ENCODE data around the gene S1PR2.
"Not testable (repeated sequence)": the region's sequence is repeated elsewhere in the genome, so short reads cannot be mapped to it uniquely, and the experiment has no call there.

S1PR2 gene

GRCh38 chr19:10222201-10222890 lies 8.8 kb downstream of the S1PR2 start:
- no peak for DNase-seq

GRCh38 chr19:10220695-10221094 lies 10.4 kb downstream of the S1PR2 start:
- no peak for DNase-seq

- peak in 1 of 2 experiments; percentile 21 for DNase-seq
These were observed 11.5 kb downstream of the S1PR2 start for GRCh38 chr19:10219678-10220077.

DNA sequence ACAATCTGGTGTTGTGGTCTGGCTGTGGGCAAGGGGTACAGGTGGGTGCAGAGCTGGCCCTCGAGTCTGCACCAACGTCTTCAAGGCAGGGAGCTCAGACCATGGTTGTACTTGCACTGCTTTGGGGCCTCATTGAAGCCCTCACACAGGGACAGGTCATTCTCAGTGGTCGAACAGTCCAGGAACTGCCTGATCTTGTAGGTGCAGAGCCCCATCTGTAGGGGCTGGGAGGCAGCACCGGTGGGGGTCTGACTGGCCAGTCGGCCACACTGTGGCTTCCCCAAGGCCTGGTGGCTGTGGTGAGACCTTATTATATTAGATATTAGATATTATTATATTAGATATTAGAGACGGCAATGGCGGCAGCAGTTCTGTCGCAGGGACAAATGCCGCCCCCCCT lies 14.0 kb downstream of the S1PR2 start:
- no peak for DNase-seq

GRCh38 chr19:10214784-10215183 lies 16.3 kb downstream of the S1PR2 start:
- no peak for DNase-seq

DNA sequence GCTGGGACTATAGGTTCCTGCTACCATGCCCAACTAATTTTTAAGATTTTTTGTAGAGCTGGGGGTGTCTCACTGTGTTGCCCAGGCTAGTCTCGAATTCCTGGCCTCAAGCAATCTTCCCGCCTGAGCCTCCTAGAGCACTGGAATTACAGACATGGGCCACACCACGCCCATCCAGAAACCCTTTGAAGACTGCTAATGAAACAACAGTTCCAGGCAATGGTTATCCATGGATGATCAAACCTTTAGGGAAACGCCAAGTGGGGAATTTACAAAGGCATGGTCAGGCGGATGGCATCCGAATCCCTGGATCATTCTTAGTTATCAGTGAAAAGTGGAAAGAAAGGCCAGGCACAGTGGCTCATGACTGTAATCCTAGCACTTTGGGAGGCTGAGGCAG lies 19.4 kb downstream of the S1PR2 start:
- DNase-seq = no peak

GRCh38 chr19:10211061-10211460 lies 20.1 kb downstream of the S1PR2 start:
- no peak for DNase-seq

DNA sequence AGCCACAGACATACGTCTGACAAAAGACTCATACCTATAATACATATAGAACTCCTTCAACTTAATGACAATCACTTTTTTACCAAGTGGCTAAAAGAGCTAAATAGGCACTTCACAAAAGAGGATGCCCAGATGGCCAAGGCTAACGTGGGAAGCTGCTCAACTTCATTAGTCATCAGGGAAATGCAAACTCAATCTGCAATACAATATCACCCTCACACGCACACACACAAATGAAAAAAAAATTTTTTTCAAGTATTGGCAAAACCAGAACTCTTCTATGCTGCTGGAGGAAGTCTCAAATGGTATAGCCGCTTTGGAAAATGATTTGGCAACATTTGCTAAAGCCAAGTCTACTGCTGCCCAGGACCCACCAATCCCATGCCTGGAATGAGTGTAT lies 21.8 kb downstream of the S1PR2 start:
- no peak for DNase-seq

DNA sequence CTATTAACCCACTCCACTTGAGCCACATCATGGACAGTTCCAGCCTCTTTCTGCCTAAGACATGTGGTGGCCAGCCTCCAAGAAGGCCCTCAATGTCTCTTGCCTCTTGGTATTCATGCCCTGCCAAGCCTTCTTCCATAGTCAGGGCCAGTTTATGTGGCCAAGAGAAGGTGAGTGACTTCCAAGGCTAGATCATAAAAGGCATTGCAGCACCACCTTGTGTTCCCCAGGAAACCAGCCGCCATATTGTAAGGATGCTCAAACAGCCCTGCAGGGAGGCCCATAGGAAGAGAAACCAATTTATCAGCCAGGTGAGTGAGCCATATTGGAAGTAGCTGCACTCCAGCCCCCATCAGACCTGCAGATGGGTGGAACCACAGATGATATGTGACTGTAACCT lies 24.1 kb downstream of the S1PR2 start:
- DNase-seq = no peak

- DNase-seq = no peak
These were observed 24.8 kb downstream of the S1PR2 start for GRCh38 chr19:10206226-10206885.

- DNase-seq = no peak
These were observed 25.5 kb downstream of the S1PR2 start for GRCh38 chr19:10205636-10206035.

GRCh38 chr19:10203686-10204085 lies 27.4 kb downstream of the S1PR2 start:
- DNase-seq = no peak

- DNase-seq = no peak
These were observed 30.0 kb downstream of the S1PR2 start for GRCh38 chr19:10201176-10201575.

DNA sequence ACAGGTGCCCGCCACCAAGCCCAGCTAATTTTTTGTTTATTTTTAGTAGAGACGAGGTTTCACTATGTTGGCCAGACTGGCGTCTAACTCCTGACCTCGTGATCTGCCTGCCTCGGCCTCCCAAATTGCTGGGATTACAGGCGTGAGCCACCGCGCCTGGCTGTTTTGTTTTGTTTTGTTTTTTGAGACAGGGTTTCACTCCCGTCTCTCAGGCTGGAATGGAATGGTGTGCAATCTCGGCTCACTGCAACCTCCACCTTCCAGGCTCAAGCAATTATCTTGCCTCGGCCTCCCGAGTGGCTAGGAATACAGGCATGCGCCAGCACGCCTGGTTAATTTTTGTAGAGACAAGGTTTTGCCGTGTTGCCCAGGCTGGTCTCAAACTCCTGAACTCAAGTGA lies 31.0 kb downstream of the S1PR2 start:
- DNase-seq = not testable (repeated sequence)

- not testable (repeated sequence) for DNase-seq
These were observed 32.1 kb downstream of the S1PR2 start for GRCh38 chr19:10198889-10199644.

- DNase-seq = no peak
These were observed 36.0 kb downstream of the S1PR2 start for GRCh38 chr19:10195199-10195519.

GRCh38 chr19:10194500-10195198 lies 36.5 kb downstream of the S1PR2 start, which contains the start of gene DNMT1:
Gene DNMT1, minus strand, starts transcription at chr19:10194953. Its CDS starts 54 bp downstream, at chr19:10194899.
- peak; percentile 79 to 95 for DNase-seq

GRCh38 chr19:10193790-10194499 lies 37.2 kb downstream of the S1PR2 start:
- peak; percentile 52 to 80 for DNase-seq

GRCh38 chr19:10192922-10193321 lies 38.2 kb downstream of the S1PR2 start:
- no peak for DNase-seq

GRCh38 chr19:10191347-10191746 lies 39.8 kb downstream of the S1PR2 start:
- DNase-seq = no peak

- DNase-seq = no peak
These were observed 41.1 kb downstream of the S1PR2 start for GRCh38 chr19:10190026-10190425.

DNA sequence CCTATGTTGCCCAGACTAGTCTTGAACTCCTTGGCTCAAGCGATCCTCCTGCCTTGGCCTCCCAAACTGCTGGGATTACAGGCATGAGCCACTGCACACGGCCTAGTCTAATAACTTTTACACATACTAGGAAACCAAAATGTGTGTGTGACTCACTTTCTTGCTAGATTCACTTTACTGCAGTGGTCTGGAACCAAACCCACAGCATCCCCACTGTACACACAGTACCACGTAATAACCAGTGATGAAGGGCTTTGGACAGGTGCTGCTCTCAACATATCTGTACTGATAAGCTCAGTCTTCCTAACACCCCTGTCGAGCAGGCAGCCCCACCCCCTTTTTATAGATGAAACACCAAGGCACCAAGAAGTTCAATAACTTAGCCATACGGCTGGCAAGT lies 41.5 kb downstream of the S1PR2 start:
- DNase-seq = no peak

- no peak for DNase-seq
These were observed 43.8 kb downstream of the S1PR2 start for GRCh38 chr19:10187315-10187714.

Data from SW 1271 (cell line).